Measurements from ENCODE around the gene RBM43. TPM values are rescaled to one million over a fixed set of nuclear protein-coding genes. Genes with fewer than 3 reads are reported as not detected.

Gene RBM43
- 2.6 and 3.7 TPM in 2 replicates for total RNA-seq

DNA sequence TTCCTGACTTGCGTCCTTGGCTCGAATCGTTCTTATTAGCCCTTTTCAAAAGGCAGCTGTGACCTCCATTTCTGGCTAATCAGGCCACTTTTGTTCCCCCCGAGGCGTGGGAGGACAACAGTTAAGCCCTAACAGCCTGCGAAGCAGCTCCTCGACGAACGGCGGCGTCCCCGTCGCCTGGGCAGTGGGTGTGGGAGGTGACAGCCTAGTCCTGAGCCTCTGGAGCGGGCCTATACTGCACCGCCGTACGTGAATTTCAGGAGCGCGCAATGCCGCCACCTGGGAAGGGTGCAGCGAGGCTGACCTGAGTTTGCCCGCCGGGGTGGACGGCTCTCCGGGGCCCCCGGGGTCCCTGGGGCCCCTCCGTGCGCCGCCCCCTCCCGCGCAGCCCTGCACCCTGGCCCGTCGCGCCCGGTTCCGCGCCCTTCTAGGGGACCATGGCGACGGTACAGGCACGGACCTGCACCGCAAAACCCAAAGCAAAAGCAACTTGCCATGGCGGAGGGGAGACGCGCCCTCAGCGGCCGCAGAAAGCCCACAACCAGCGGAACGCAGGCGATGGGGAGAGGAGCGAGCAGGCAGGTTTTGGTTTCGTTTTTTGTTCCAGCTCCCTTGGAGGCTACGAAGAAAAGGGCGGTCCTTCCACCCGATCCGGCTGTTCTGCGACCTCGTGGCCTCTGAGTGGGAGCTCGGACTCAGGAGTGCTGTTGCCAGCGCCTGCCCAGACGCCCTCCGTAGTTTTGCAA lies at the start of gene RBM43:
RBM43 (minus strand) TSS at position 633 of the 746 bp plus-strand sequence; CDS start at position 497, 136 bp downstream.

Other genes starting within 250 kb of the RBM43 start
- 6.9 and 10.9 TPM in 2 replicates for gene NMI, start 27.8 kb upstream of the RBM43 start, total RNA-seq
- not detected in 2 replicates for gene TNFAIP6, start 95.7 kb upstream of the RBM43 start, total RNA-seq
- 40.5 and 51.2 TPM in 2 replicates for gene RIF1, start 148.0 kb upstream of the RBM43 start, total RNA-seq

Data from vein endothelial cell (primary cell).